OCI-LY7 (cell line): ENCODE measurements around the gene HTR1E. TPM values are rescaled to one million over a fixed set of nuclear protein-coding genes. Genes with fewer than 3 reads are reported as not detected.

Experiments
- BruUV-seq: library from RNA; stranded (reverse); fragments of 400-500 nt; replicated peaks from 2 replicates; lab custom pipeline; 2021; lab: Mats Ljungman, UMichigan
- CTCF ChIA-PET: fragments of 300-600 bp; sonication (Branson Sonifier 250); formaldehyde crosslinking; loops from one replicate; lab custom pipeline; 2022; ENCODE audit warnings: antibody characterized with exemption; ENCODE audit not compliant: unreplicated experiment; lab: Charles Lee
- POLR2A ChIA-PET: fragments of 300-600 bp; sonication (Branson Sonifier 250); formaldehyde crosslinking; loops from one replicate; lab custom pipeline; 2022; ENCODE audit warnings: antibody characterized with exemption; lab: Charles Lee
- DNase-seq: peaks from one replicate; pipeline ENCODE4 v3.0.0-alpha.2; 2015; ENCODE audit warnings: low spot score
- H2AFZ ChIP-seq: fragments of 200-600 bp; sonication (generic), shearing (Covaris generic); 2 replicates; pipeline ENCODE4 v1.6.1; 2014; ENCODE audit warnings: mild to moderate bottlenecking, antibody characterized with exemption, low read length, moderate library complexity
- H3K27ac ChIP-seq: fragments of 200-600 bp; sonication (generic); 2 replicates; pipeline ENCODE4 v1.5.1; 2014; ENCODE audit warnings: mixed run types, low read depth, mild to moderate bottlenecking, moderate library complexity, low read length, inconsistent platforms; ENCODE audit not compliant: poor library complexity, severe bottlenecking
- H3K36me3 ChIP-seq: fragments of 200-600 bp; sonication (generic); 2 replicates; pipeline ENCODE4 v1.6.1; 2014; ENCODE audit warnings: mild to moderate bottlenecking, antibody characterized with exemption, low read length, moderate library complexity, mixed read lengths; ENCODE audit not compliant: insufficient read depth
- H3K4me1 ChIP-seq: fragments of 200-600 bp; sonication (generic); 2 replicates; pipeline ENCODE4 v1.5.1; 2014; ENCODE audit warnings: mild to moderate bottlenecking, low read length; ENCODE audit not compliant: insufficient read depth, poor library complexity, severe bottlenecking
- H3K4me2 ChIP-seq: fragments of 200-600 bp; sonication (generic); 2 replicates; pipeline ENCODE4 v1.6.1; 2014; ENCODE audit warnings: mild to moderate bottlenecking, low read length
- H3K4me3 ChIP-seq: fragments of 200-600 bp; sonication (generic); 2 replicates; pipeline ENCODE4 v1.5.1; 2014; ENCODE audit warnings: mild to moderate bottlenecking, low read depth, low read length; ENCODE audit not compliant: poor library complexity, severe bottlenecking
- H3K79me2 ChIP-seq: fragments of 200-600 bp; sonication (generic); 2 replicates; pipeline ENCODE4 v1.6.1; 2016; ENCODE audit warnings: low read depth, mild to moderate bottlenecking, low read length, moderate library complexity, mixed read lengths; ENCODE audit not compliant: insufficient read depth
- H3K9me2 ChIP-seq: fragments of 200-600 bp; sonication (generic); 2 replicates; pipeline ENCODE4 v1.6.1; 2016; ENCODE audit warnings: mild to moderate bottlenecking, low read length, mixed read lengths; ENCODE audit not compliant: insufficient read depth
- H3K9me3 ChIP-seq: fragments of 200-600 bp; sonication (generic); 2 replicates; pipeline ENCODE4 v1.6.1; 2014; ENCODE audit warnings: mild to moderate bottlenecking, mixed run types, low read length, mixed read lengths
- H4K20me1 ChIP-seq: fragments of 200-600 bp; sonication (generic); 2 replicates; pipeline ENCODE4 v1.6.1; 2014; ENCODE audit warnings: mild to moderate bottlenecking, antibody characterized with exemption, low read length, moderate library complexity, mixed read lengths; ENCODE audit not compliant: insufficient read depth
- EZH2phosphoT487 ChIP-seq: fragments of 200-600 bp; sonication (generic); IDR thresholded peaks from 2 replicates; pipeline ENCODE4 v1.6.1; 2018; ENCODE audit warnings: low read depth, borderline replicate concordance, mild to moderate bottlenecking, mixed run types, antibody characterized with exemption, low read length, moderate library complexity, mixed read lengths
- intact Hi-C: fragments of 100-400 bp; cut with micrococcal nuclease; formaldehyde crosslinking; loops from one replicate; pipeline ENCODE4 v1.10.0; 2022; ENCODE audit not compliant: unreplicated experiment
- total RNA-seq, 2 experiments: library from RNA; depleted of rRNA in 1 of 2; stranded (reverse); fragments of >200 nt in 1 of 2; shearing (Covaris generic) in 1 of 2; gene quantifications; 2 replicates each; pipeline ENCODE4 v1.2.3, GENCODE V29; 2014 to 2022
- TF ChIP-seq, protein P1 (sequence below): fragments of 200-600 bp; sonication (generic); conservative IDR thresholded peaks from 2 replicates; pipeline ENCODE4 v1.5.1; 2014; ENCODE audit warnings: mild to moderate bottlenecking, antibody characterized with exemption, low read length, moderate library complexity, mixed read lengths

Gene HTR1E
- total RNA-seq, 2 experiments from 2014 or later: not detected

DNA sequence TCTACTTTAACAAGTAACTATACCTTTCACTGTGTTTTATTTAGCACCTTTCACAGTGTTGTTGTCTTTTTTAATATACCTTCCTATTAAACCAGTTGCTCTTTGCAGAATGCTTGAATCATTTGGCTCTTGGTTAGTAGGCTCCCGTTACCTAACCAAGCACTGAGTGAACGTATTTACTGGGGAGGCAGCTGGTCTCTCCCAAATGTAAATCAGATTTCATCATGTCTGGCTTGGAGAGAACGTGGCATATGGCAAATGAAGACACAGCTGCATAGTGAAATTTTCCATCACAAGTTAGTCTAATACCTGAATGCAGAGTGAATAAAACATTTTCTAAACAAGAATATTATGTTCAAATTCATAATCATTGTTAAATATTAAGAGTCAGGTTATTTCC is 12.4 kb downstream of the HTR1E start:
- no peak overlapping the region for H3K27ac ChIP-seq
- H3K36me3 ChIP-seq: no peaks in the 10 kb centered on the region
- TF ChIP-seq EZH2phosphoT487: no peak
- TF ChIP-seq, protein P1, sequence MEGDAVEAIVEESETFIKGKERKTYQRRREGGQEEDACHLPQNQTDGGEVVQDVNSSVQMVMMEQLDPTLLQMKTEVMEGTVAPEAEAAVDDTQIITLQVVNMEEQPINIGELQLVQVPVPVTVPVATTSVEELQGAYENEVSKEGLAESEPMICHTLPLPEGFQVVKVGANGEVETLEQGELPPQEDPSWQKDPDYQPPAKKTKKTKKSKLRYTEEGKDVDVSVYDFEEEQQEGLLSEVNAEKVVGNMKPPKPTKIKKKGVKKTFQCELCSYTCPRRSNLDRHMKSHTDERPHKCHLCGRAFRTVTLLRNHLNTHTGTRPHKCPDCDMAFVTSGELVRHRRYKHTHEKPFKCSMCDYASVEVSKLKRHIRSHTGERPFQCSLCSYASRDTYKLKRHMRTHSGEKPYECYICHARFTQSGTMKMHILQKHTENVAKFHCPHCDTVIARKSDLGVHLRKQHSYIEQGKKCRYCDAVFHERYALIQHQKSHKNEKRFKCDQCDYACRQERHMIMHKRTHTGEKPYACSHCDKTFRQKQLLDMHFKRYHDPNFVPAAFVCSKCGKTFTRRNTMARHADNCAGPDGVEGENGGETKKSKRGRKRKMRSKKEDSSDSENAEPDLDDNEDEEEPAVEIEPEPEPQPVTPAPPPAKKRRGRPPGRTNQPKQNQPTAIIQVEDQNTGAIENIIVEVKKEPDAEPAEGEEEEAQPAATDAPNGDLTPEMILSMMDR: no peak
- intact Hi-C loops: no loop called here
- no peaks in the 10 kb centered on the region for H3K9me2 ChIP-seq
- H3K4me3 ChIP-seq: no peak overlapping the region
- H3K4me2 ChIP-seq: no peak overlapping the region
- no peaks in the 10 kb centered on the region for H3K4me1 ChIP-seq
- no peaks in the 10 kb centered on the region for H3K79me2 ChIP-seq
- no peak for DNase-seq
- ChIA-PET CTCF (no interaction called here), POLR2A (no interaction called here)
- no TSS peak for BruUV-seq
- H4K20me1 ChIP-seq: no peaks in the 10 kb centered on the region
- H3K9me3 ChIP-seq: no peaks in the 10 kb centered on the region
- H2AFZ ChIP-seq: no peak overlapping the region

DNA sequence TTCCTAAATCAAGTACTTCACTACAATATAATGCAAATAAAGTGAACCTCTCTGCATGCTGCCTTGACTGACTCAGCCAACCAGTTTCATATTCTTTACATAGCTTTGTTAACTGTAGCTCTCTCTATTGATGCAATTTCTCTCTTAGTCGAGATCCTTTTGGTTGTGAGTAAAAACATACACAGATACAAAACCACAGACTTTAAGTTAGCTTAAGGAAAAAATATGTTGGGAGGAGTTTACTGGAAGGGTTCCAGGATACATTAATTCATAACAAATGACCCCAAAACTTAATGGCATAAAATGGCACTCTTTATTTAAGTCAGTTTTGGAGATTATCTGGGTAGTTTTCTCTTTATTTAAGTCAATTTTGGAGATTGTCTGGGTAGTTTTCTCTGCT is 15.7 kb downstream of the HTR1E start:
- TF ChIP-seq, protein P1: no peak
- no peak for TF ChIP-seq EZH2phosphoT487
- no peaks in the 10 kb centered on the region for H4K20me1 ChIP-seq
- no peak overlapping the region for H3K27ac ChIP-seq
- no TSS peak for BruUV-seq
- H3K4me1 ChIP-seq: no peaks in the 10 kb centered on the region
- ChIA-PET CTCF (no interaction called here), POLR2A (no interaction called here)
- H3K9me3 ChIP-seq: no peaks in the 10 kb centered on the region
- DNase-seq: no peak
- H2AFZ ChIP-seq: no peak overlapping the region
- no peak overlapping the region for H3K4me3 ChIP-seq
- intact Hi-C loops: no loop called here
- H3K4me2 ChIP-seq: no peak overlapping the region
- H3K9me2 ChIP-seq: no peaks in the 10 kb centered on the region
- no peaks in the 10 kb centered on the region for H3K79me2 ChIP-seq
- H3K36me3 ChIP-seq: no peaks in the 10 kb centered on the region

DNA sequence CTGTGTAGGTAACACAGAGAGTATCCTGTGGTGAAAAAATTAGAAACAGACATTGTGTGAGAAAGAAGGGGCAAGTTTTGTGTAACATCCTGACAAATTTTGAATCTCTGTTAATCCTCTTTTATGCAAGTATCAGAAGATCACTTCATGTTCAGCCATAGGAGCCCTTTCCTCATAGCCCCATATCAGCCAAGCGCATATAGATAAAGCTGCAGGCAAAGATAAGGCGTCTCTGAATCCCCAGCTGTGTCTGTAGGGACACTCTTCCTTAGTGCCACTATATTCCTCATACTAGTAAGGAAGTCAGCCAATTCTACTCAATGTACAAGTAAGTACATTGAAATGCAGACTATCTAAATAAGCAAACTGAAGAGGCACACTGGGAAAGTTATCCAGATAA is 22.3 kb downstream of the HTR1E start:
- no peaks in the 10 kb centered on the region for H3K9me2 ChIP-seq
- BruUV-seq: no TSS peak
- ChIA-PET POLR2A (interaction anchor here (0.7 kb wide), 1 partner anchor 26 kb away, joined by 3 read pairs; no protein-coding TSS in a partner anchor), CTCF (no interaction called here)
- H4K20me1 ChIP-seq: no peaks in the 10 kb centered on the region
- H3K79me2 ChIP-seq: no peaks in the 10 kb centered on the region
- no peaks in the 10 kb centered on the region for H3K9me3 ChIP-seq
- no peaks in the 10 kb centered on the region for H3K4me1 ChIP-seq
- no peak overlapping the region for H3K27ac ChIP-seq
- DNase-seq: no peak
- no peak overlapping the region for H2AFZ ChIP-seq
- intact Hi-C loops: no loop called here
- no peak overlapping the region for H3K4me2 ChIP-seq
- H3K36me3 ChIP-seq: no peaks in the 10 kb centered on the region
- no peak for TF ChIP-seq EZH2phosphoT487
- TF ChIP-seq, protein P1: no peak
- no peak overlapping the region for H3K4me3 ChIP-seq
